Measurements from ENCODE around the gene TAS2R1. TPM values are rescaled to one million over a fixed set of nuclear protein-coding genes. Genes with fewer than 3 reads are reported as not detected.
A peak's percentile ranks its signal among the peaks of the same experiment; 100 is the strongest.

The TAS2R1 gene
- total and polyA plus RNA-seq, 12 donors: not detected

- no peaks in the 10 kb centered on the region for H3K27me3 ChIP-seq
- intact Hi-C loops (cut with DNase I): loop anchor here in 1 of 10 donors (5.0 kb wide), 1 partner anchor 115 kb away; no protein-coding TSS in a partner anchor
- H3K4me1 ChIP-seq: peaks cover 0 to 28% (median 12%) of the 10 kb centered on the region in 9 donors
- WGBS, 2 donors: 34 to 38% methylated on average over 3 of the region's 3 CpGs
- H3K27ac ChIP-seq: no peak overlapping the region
- no peak for TF ChIP-seq CTCF (IDR thresholded peaks at IDR 0.05)
- no peaks in the 10 kb centered on the region for H3K36me3 ChIP-seq
- DNase-seq (no peak), ATAC-seq (peak in 5 of 8 donors; percentile 20 to 53 (median 26))
- peaks cover 0 to 3% (median 0%) of the 10 kb centered on the region in 11 donors for H3K9me3 ChIP-seq
- no peak overlapping the region for H3K4me3 ChIP-seq
These were observed 12.9 kb downstream of the TAS2R1 start for GRCh38 chr5:9617221-9617620.

- no peak for DNase-seq
- H3K27ac ChIP-seq: no peak overlapping the region
- H3K27me3 ChIP-seq: no peaks in the 10 kb centered on the region
- H3K9me3 ChIP-seq: peaks cover 0 to 21% (median 0%) of the 10 kb centered on the region in 11 donors
- 92 to 95% methylated on average over 3 of the region's 3 CpGs for WGBS, 2 donors
- TF ChIP-seq CTCF (IDR thresholded peaks at IDR 0.05): no peak
- intact Hi-C loops (cut with DNase I): loop anchor here in 1 of 10 donors (5.0 kb wide), 1 partner anchor 113 kb away; no protein-coding TSS in a partner anchor
- no peak overlapping the region for H3K4me3 ChIP-seq
- peaks cover 0 to 16% (median 0%) of the 10 kb centered on the region in 9 donors for H3K4me1 ChIP-seq
- no peak for ATAC-seq
- H3K36me3 ChIP-seq: no peaks in the 10 kb centered on the region
These were observed 14.8 kb downstream of the TAS2R1 start for GRCh38 chr5:9615331-9615730.

- Histone ChIP-seq H3K4me1 (peaks cover 0 to 10% (median 0%) of the 10 kb centered on the region in 9 donors), H3K27me3 (no peaks in the 10 kb centered on the region), H3K9me3 (peaks cover 0 to 23% (median 0%) of the 10 kb centered on the region in 11 donors), H3K36me3 (no peaks in the 10 kb centered on the region), H3K4me3 (no peak overlapping the region), H3K27ac (no peak overlapping the region)
- 96% methylated on average over 3 of the region's 3 CpGs for WGBS, 2 donors
- intact Hi-C loops (cut with DNase I): no loop called here
- TF ChIP-seq CTCF (IDR thresholded peaks at IDR 0.05): no peak
- ATAC-seq: no peak
- no peak for DNase-seq
These were observed 16.8 kb downstream of the TAS2R1 start for GRCh38 chr5:9613360-9613759.

GRCh38 chr5:9610969-9611368 lies 19.2 kb downstream of the TAS2R1 start:
- H3K36me3 ChIP-seq: no peaks in the 10 kb centered on the region
- H3K4me1 ChIP-seq: no peaks in the 10 kb centered on the region
- ATAC-seq (no peak), DNase-seq (no peak)
- 76 to 81% methylated on average over 2 of the region's 2 CpGs for WGBS, 2 donors
- no peak overlapping the region for H3K27ac ChIP-seq
- H3K9me3 ChIP-seq: peaks cover 0 to 23% (median 0%) of the 10 kb centered on the region in 11 donors
- TF ChIP-seq CTCF (IDR thresholded peaks at IDR 0.05): no peak
- intact Hi-C loops (cut with DNase I): no loop called here
- no peaks in the 10 kb centered on the region for H3K27me3 ChIP-seq
- H3K4me3 ChIP-seq: no peak overlapping the region

All from heart right ventricle (tissue), 16 donors.